HEK293 (cell line): ENCODE results near the gene ALG11.

Experiments
- BCL11A ChIP-seq: fragments of 450-650 bp; formaldehyde crosslinking; IDR thresholded peaks from 2 replicates; pipeline ENCODE4 v1.5.1; 2016; ENCODE audit warnings: low read depth, missing biosample characterization, missing genetic modification characterization
- CTCF ChIP-seq: fragments of 450-650 bp; formaldehyde crosslinking; IDR thresholded peaks from 2 replicates; pipeline ENCODE4 v1.5.1; 2016; ENCODE audit warnings: missing biosample characterization, missing genetic modification characterization
- GLIS2 ChIP-seq: fragments of 450-650 bp; formaldehyde crosslinking; IDR thresholded peaks from 2 replicates; pipeline ENCODE4 v1.5.1; 2016; ENCODE audit warnings: missing biosample characterization, missing genetic modification characterization
- OSR2 ChIP-seq: fragments of 450-650 bp; formaldehyde crosslinking; IDR thresholded peaks from 2 replicates; pipeline ENCODE4 v1.5.1; 2016; ENCODE audit warnings: missing biosample characterization, missing genetic modification characterization
- YY1 ChIP-seq: fragments of 450-650 bp; formaldehyde crosslinking; IDR thresholded peaks from 2 replicates; pipeline ENCODE4 v1.5.1; 2018; ENCODE audit warnings: missing biosample characterization, missing genetic modification characterization
- ZNF132 ChIP-seq: fragments of 450-650 bp; formaldehyde crosslinking; IDR thresholded peaks from 2 replicates; pipeline ENCODE4 v1.5.1; 2017; ENCODE audit warnings: missing biosample characterization, missing genetic modification characterization, borderline replicate concordance
- ZNF274 ChIP-seq, 2 experiments: fragments of 200-500 bp in 1 of 2; fragments of 450-650 bp in 1 of 2; sonication (Bioruptor generic) in 1 of 2; formaldehyde crosslinking in 1 of 2; IDR thresholded peaks; 2 replicates each; pipeline versions ENCODE4 v1.5.1 to v1.6.1; 2014 to 2016; ENCODE audit warnings: borderline replicate concordance in 1 of 2, inconsistent platforms in 1 of 2, low read length in 1 of 2, missing biosample characterization in 1 of 2, missing genetic modification characterization in 1 of 2
- ZNF600 ChIP-seq: fragments of 450-650 bp; formaldehyde crosslinking; IDR thresholded peaks from 2 replicates; pipeline ENCODE4 v1.5.1; 2016; ENCODE audit warnings: missing biosample characterization, missing genetic modification characterization
- ZNF76 ChIP-seq: fragments of 450-650 bp; formaldehyde crosslinking; IDR thresholded peaks from 2 replicates; pipeline ENCODE4; 2016; ENCODE audit warnings: low read depth, missing biosample characterization, missing genetic modification characterization, borderline replicate concordance
- ZNF777 ChIP-seq: fragments of 450-650 bp; formaldehyde crosslinking; IDR thresholded peaks from 2 replicates; pipeline ENCODE4 v1.5.1; 2017; ENCODE audit warnings: missing biosample characterization, missing genetic modification characterization, borderline replicate concordance
- TF ChIP-seq, protein P1 (sequence below): fragments of 450-650 bp; formaldehyde crosslinking; conservative IDR thresholded peaks from 2 replicates; pipeline ENCODE4 v1.5.1; 2016; ENCODE audit warnings: low read depth, missing biosample characterization, missing genetic modification characterization

- no peak for TF ChIP-seq CTCF (tag by site-specific recombination)
- no peak for TF ChIP-seq ZNF777
- no peak for TF ChIP-seq GLIS2
- TF ChIP-seq, protein P1, sequence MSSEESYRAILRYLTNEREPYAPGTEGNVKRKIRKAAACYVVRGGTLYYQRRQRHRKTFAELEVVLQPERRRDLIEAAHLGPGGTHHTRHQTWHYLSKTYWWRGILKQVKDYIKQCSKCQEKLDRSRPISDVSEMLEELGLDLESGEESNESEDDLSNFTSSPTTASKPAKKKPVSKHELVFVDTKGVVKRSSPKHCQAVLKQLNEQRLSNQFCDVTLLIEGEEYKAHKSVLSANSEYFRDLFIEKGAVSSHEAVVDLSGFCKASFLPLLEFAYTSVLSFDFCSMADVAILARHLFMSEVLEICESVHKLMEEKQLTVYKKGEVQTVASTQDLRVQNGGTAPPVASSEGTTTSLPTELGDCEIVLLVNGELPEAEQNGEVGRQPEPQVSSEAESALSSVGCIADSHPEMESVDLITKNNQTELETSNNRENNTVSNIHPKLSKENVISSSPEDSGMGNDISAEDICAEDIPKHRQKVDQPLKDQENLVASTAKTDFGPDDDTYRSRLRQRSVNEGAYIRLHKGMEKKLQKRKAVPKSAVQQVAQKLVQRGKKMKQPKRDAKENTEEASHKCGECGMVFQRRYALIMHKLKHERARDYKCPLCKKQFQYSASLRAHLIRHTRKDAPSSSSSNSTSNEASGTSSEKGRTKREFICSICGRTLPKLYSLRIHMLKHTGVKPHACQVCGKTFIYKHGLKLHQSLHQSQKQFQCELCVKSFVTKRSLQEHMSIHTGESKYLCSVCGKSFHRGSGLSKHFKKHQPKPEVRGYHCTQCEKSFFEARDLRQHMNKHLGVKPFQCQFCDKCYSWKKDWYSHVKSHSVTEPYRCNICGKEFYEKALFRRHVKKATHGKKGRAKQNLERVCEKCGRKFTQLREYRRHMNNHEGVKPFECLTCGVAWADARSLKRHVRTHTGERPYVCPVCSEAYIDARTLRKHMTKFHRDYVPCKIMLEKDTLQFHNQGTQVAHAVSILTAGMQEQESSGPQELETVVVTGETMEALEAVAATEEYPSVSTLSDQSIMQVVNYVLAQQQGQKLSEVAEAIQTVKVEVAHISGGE (tag by site-specific recombination) = no peak
- TF ChIP-seq BCL11A (tag by site-specific recombination) = no peak
- TF ChIP-seq ZNF274 (IDR thresholded peaks at IDR 0.05; ENCODE audit: low read length) = no peak
- no peak for TF ChIP-seq ZNF274 (tag by site-specific recombination; IDR thresholded peaks at IDR 0.05; ENCODE audit: borderline replicate concordance)
- TF ChIP-seq OSR2 = no peak
- no peak for TF ChIP-seq ZNF132 (tag by site-specific recombination)
- no peak for TF ChIP-seq ZNF600
- no peak for TF ChIP-seq ZNF76 (tag by site-specific recombination)
- no peak for TF ChIP-seq YY1
These were observed 46.0 kb upstream of the ALG11 start for GRCh38 chr13:51966186-51966585.
